ENCODE data around the gene KLHL30.

DNA sequence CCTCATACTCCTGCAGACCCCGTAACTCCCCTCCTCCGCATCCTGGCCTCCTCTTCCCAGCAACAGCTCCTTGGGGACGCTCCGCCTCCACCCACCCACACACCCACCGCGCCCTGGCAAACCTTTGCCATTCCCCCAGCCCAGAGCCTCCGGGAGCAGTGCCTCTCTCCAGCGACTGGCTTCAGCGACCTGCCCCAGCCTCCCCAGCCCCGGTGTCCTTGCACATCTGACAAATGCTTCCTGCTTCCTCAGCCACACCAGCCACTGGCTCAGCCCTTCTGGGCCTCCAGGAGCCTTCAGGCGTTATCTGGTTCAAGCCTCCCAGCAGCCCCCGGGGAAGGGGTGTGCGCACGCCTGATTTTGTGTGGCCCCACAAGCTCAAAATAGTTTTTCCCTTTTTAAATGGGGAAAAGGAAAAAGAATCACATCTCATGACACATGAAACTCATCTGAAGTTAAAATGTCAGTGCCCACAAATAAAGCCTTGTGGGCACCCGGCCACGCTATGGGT lies 24.1 kb upstream of the KLHL30 start:
- TF ChIP-seq CTCF (IDR thresholded peaks at IDR 0.05) (no peak), POLR2A (IDR thresholded peaks at IDR 0.05) (no peak)
